ENCODE results near the gene FAM163A. TPM values are rescaled to one million over a fixed set of nuclear protein-coding genes. Genes with fewer than 3 reads are reported as not detected.

FAM163A gene
- total RNA-seq, 1 experiment from 2014 or later: 0.46 TPM

- Histone ChIP-seq H2AFZ (ENCODE audit: low read length) (no peak overlapping the region), H3K9ac (ENCODE audit: extremely low read depth, insufficient read length, low read length) (no peak overlapping the region), H4K20me1 (ENCODE audit: control insufficient read depth, insufficient read depth, insufficient read length) (no peaks in the 10 kb centered on the region), H3K27me3 (ENCODE audit: insufficient read depth, low read length) (peaks cover 44% of the 10 kb centered on the region; the same call in 1 of the 2 replicates), H3T11ph (ENCODE audit: low read length) (no peak overlapping the region), H3K56ac (ENCODE audit: insufficient read length, low read depth, low read length) (no peak overlapping the region), H3K79me2 (ENCODE audit: insufficient read depth, low read length) (no peaks in the 10 kb centered on the region), H2BK20ac (ENCODE audit: low read depth, low read length, poor library complexity, severe bottlenecking) (no peak overlapping the region), H3K18ac (ENCODE audit: insufficient read length, low read depth, low read length) (no peak overlapping the region), H3K4ac (ENCODE audit: low read depth, low read length) (no peak overlapping the region), H2AK5ac (ENCODE audit: insufficient read length, low read length) (no peak overlapping the region), H3K23ac (ENCODE audit: insufficient read length, low read depth, low read length) (no peak overlapping the region), H3K23me2 (ENCODE audit: insufficient read length, low read depth, low read length, poor library complexity, severe bottlenecking) (peaks cover 11% of the 10 kb centered on the region), H3K9me3 (ENCODE audit: control insufficient read depth, low read depth, low read length) (no peaks in the 10 kb centered on the region), H3K14ac (ENCODE audit: insufficient read depth, low read length) (no peak overlapping the region), H3K79me1 (ENCODE audit: insufficient read depth, low read depth, low read length, poor library complexity, severe bottlenecking) (no peaks in the 10 kb centered on the region), H3K4me2 (ENCODE audit: insufficient read depth, insufficient read length, low read length) (no peak overlapping the region), H3K27ac (ENCODE audit: insufficient read length, low read depth, low read length) (no peak overlapping the region), H4K5ac (ENCODE audit: insufficient read length, low read depth, low read length) (no peak overlapping the region), H3K4me1 (ENCODE audit: insufficient read depth, low read length) (no peaks in the 10 kb centered on the region), H2BK120ac (ENCODE audit: low read depth, low read length, poor library complexity, severe bottlenecking) (no peak overlapping the region), H2BK5ac (ENCODE audit: insufficient read length, low read length) (no peak overlapping the region), H2BK12ac (ENCODE audit: insufficient read length, low read depth, low read length) (no peak overlapping the region), H4K91ac (ENCODE audit: insufficient read length, low read depth, low read length) (no peak overlapping the region), H4K8ac (replicated peaks; ENCODE audit: insufficient read length, low read depth, low read length) (no peak overlapping the region), H2BK15ac (ENCODE audit: low read depth, low read length) (no peak overlapping the region)
- H3K4me1 Mint-ChIP-seq: peaks cover 15 to 24% of the 10 kb centered on the region in 2 experiments
- DNase-seq: no peak
- TF ChIP-seq CTCF (conservative IDR thresholded peaks at IDR 0.05): no peak
- no CpG with 5 or more reads among the region's 4 CpGs for WGBS (ENCODE audit: extremely low coverage, insufficient read length, low lambda C conversion rate)
- no peaks in the 10 kb centered on the region; a peak in 1 of 7 replicates for H3K36me3 Mint-ChIP-seq (ENCODE audit: insufficient read depth in 1 of 3, low read depth in 3 of 3)
- H3K9me3 Mint-ChIP-seq: peaks cover 0 to 3% of the 10 kb centered on the region in 2 experiments; a peak in 1 of 5 replicates
- no peak overlapping the region for H3K4me3 Mint-ChIP-seq
- H3K27ac Mint-ChIP-seq: no peak overlapping the region
- H3K27me3 Mint-ChIP-seq (ENCODE audit: low read depth): peaks cover 86% of the 10 kb centered on the region
These were observed 2.7 kb downstream of the FAM163A start for GRCh38 chr1:179745743-179746142.

Measured in H9 (cell line).